CD4-positive, alpha-beta T cell treated with Interleukin-2 at 100 ng/mL for 4 hours (primary cell): Measurements from ENCODE around the gene MAN2C1.
"Not testable (repeated sequence)": the region's sequence is repeated elsewhere in the genome, so short reads cannot be mapped to it uniquely, and the experiment has no call there.

Experiments used
- DNase-seq: peaks from one replicate; pipeline ENCODE4 v3.0.0-alpha.2; 2020; ENCODE audit warnings: low spot score

The MAN2C1 gene

GRCh38 chr15:75346796-75347221 is 21.6 kb downstream of the MAN2C1 start, which contains the start of gene NEIL1:
Gene NEIL1 (plus strand): TSS chr15:75347039. CDS start chr15:75348906, 1,867 bp downstream.
- DNase-seq, result no peak

DNA sequence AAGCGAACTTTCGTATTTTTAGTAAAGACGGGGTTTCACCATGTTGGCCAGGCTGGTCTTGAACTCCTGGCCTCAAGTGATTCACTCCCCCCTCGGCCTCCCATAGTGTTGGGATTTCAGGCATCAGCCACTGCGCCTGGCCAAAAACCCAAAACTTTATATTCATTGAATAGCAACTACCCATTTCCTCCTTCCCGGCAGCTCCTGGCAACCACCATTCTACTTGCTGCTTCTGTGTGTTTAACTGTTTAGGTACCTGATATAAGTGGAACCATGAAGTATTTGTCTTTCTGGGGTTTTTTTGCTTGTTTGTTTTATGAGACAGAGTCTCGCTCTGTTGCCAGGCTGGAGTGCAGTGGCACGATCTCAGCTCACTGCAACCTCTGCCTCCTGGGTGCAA is 24.5 kb downstream of the MAN2C1 start:
- not testable (repeated sequence) for DNase-seq

- DNase-seq, result no peak
Measured at GRCh38 chr15:75342221-75342620, 26.2 kb downstream of the MAN2C1 start.

GRCh38 chr15:75339531-75340240 is 28.7 kb downstream of the MAN2C1 start:
- no peak for DNase-seq

DNA sequence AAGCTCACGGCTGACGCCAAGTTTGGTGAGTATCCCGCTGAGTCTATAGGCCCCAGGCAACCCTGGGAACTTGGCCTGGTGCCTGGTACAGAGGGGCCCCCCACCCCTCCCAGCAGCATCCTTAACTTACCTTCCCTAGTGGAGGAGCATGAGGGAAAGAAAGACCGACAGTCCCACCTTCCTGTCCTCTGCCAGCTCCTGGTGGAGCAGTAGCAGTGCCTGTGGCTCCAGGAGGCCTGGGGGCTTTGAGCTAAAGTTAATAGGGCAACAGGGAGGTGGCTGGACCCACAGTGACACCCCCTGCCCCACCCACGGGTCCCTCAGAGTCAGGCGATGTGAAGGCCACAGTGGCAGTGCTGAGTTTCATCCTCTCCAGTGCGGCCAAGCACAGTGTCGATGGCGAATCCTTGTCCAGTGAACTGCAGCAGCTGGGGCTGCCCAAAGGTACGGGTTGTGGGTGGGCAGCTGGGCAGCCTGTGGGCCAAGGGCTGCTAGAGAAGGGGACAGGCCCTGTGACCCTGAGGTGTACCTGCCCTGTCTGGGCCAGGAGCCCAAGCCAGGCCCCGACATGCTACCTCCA is 29.7 kb downstream of the MAN2C1 start:
- DNase-seq, result no peak

DNA sequence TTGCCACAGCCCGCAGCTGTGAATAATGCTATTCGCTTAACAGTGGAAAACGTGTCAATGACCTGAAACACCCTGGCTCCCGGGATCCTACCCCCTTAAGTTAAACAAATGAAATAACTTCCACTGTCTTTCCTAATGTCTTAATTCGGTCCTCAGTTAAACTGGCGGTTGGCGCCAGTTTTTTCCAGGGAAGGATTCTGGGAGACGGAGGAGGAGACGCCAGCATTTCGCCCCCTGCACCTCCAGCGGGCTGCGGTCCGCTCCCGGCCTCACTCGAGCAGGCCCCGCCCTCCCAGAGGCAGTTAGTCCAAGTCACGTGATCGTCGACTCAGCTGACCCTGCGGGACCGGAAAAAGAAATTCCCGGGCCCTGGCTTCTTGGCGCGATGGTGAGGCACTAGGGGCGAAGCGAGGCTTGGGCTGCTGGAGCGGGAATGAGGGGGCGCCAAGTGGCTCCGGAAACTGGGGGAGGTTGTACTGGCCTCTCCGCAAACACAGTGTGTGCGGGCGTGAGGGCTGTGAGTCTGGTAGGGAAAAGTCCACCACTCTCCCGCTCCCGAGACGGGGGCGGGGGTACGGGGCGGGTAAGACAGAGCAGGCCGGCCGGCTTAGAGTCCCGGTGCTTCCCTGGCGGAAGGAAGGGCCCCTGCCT is 32.6 kb downstream of the MAN2C1 start, which contains the start of gene COMMD4:
Gene COMMD4, plus strand, starts transcription at position 359 of the 651 bp plus-strand sequence. Its CDS starts 27 bp downstream, at position 386.
- peak; percentile 68 for DNase-seq

DNA sequence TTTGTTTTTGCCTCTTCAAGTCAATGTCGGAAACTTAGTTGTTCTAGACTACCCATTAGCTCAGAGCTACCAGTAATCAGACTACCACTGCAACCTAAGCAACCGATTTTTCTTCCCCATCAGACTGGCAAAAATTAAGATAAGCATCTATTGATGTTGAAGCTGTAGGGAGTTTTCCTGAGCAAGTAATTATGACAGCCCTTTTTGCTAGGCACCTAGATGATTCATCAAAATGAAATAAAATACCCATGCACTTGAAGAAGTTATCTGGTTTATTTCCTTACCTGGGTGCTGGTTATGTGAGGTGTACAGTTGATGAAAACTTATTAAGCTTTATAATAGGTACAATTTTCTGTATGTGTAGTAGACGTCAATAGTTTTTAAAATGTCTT is 33.1 kb downstream of the MAN2C1 start:
- no peak for DNase-seq

- DNase-seq, result not testable (repeated sequence)
Measured at GRCh38 chr15:75333654-75334419, 34.6 kb downstream of the MAN2C1 start.

DNA sequence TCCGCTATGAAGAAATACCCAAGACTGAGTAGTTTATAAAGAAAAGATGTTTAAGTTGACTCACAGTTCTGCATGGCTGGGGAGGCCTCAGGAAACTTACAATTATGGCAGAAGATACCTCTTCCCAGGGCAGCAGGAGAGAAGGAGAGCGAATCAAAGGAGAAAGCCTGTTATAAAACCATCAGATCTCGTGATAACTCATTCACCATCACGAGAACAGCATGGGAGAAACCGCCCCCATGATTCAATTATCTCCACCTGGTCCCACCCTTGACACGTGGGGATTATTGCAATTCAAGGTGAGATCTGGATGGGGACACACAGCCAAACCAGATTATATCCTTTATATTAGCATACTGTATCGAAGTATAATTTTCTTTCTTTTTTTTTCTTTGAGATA is 36.3 kb downstream of the MAN2C1 start:
- not testable (repeated sequence) for DNase-seq

DNA sequence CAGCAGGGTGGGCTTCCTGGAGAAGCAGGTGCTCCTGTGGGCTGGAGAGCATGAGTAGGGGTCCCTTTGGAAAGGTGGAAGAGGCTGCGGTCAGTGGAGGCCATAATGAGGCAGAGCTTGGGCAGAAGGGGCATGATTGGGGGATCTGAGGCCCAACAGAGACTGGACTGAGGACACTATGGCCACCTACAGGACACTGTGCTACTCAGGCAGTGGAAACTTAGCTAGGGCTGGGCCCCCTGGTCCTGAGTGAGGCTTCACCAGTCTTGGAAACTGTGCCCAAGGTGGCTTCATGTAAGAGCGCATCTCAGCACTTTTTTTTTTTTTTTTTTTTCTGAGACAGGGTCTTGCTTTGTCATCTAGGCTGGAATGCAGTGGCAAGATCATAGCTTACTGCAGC is 38.8 kb downstream of the MAN2C1 start:
- DNase-seq, result no peak

- DNase-seq, result no peak
Measured at GRCh38 chr15:75328493-75329314, 39.7 kb downstream of the MAN2C1 start.

- no peak for DNase-seq
Measured at GRCh38 chr15:75327491-75327890, 40.9 kb downstream of the MAN2C1 start.

GRCh38 chr15:75327005-75327404 is 41.4 kb downstream of the MAN2C1 start:
- no peak for DNase-seq

DNA sequence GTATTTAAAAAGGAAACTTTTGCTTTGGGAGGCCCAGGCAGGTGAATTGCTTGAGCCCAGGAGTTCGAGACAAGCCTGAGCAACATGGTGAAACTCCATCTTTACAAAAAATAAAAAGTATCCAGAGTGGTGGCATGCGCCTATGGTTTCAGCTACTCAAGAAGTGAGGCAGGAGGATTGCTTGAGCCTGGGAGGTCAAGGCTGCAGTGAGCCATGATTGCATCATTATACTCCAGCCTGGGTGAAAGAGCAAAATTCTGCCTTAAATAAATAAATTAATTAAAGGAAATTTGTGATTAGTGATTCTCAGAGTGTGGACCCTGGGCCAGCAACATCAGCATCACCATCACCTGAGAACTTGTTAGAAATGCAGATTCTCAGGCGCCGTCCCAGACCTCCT is 42.5 kb downstream of the MAN2C1 start:
- DNase-seq, result no peak

- DNase-seq, result no peak
Measured at GRCh38 chr15:75321711-75322110, 46.7 kb downstream of the MAN2C1 start.

GRCh38 chr15:75319231-75319897 is 49.0 kb downstream of the MAN2C1 start:
- DNase-seq, result not testable (repeated sequence)

- no peak for DNase-seq
Measured at GRCh38 chr15:75314552-75315290, 53.7 kb downstream of the MAN2C1 start.

- DNase-seq, result no peak
Measured at GRCh38 chr15:75313116-75313845, 55.1 kb downstream of the MAN2C1 start.

- not testable (repeated sequence) for DNase-seq
Measured at GRCh38 chr15:75312548-75312947, 55.9 kb downstream of the MAN2C1 start.
